HG03571 (cell line): ENCODE data around the gene ADAMTS20.

Source experiments
- ATAC-seq: cut with Tn5 transposase; IDR thresholded peaks from one replicate; pipeline ENCODE4 v1.9.1; 2021; ENCODE audit not compliant: unreplicated experiment

ADAMTS20 gene

GRCh38 chr12:43482311-43483085, 69.5 kb downstream of the ADAMTS20 start:
- ATAC-seq, result no peak

- no peak for ATAC-seq
Measured at GRCh38 chr12:43480591-43480990, 71.4 kb downstream of the ADAMTS20 start.

- no peak for ATAC-seq
Measured at GRCh38 chr12:43462741-43463140, 89.3 kb downstream of the ADAMTS20 start.

GRCh38 chr12:43462080-43462479, 89.9 kb downstream of the ADAMTS20 start:
- ATAC-seq, result no peak

- ATAC-seq, result no peak
Measured at GRCh38 chr12:43459285-43459684, 92.7 kb downstream of the ADAMTS20 start.

- ATAC-seq, result no peak
Measured at GRCh38 chr12:43453761-43454160, 98.2 kb downstream of the ADAMTS20 start.

- peak; percentile 86 for ATAC-seq
Measured at GRCh38 chr12:43444940-43445564, 107.0 kb downstream of the ADAMTS20 start.

GRCh38 chr12:43436597-43436996, 115.4 kb downstream of the ADAMTS20 start:
- no peak for ATAC-seq

GRCh38 chr12:43434614-43435013, 117.4 kb downstream of the ADAMTS20 start:
- no peak for ATAC-seq

- ATAC-seq, result no peak
Measured at GRCh38 chr12:43428088-43428600, 123.9 kb downstream of the ADAMTS20 start.

GRCh38 chr12:43425361-43425760, 126.6 kb downstream of the ADAMTS20 start:
- ATAC-seq, result no peak

- no peak for ATAC-seq
Measured at GRCh38 chr12:43416981-43417380, 135.0 kb downstream of the ADAMTS20 start.

- ATAC-seq, result peak; percentile 68
Measured at GRCh38 chr12:43407816-43408645, 144.0 kb downstream of the ADAMTS20 start.

GRCh38 chr12:43406801-43407200, 145.2 kb downstream of the ADAMTS20 start:
- no peak for ATAC-seq

GRCh38 chr12:43402436-43402835, 149.6 kb downstream of the ADAMTS20 start:
- ATAC-seq, result no peak

GRCh38 chr12:43401096-43401495, 150.9 kb downstream of the ADAMTS20 start:
- ATAC-seq, result no peak

- ATAC-seq, result no peak
Measured at GRCh38 chr12:43396671-43397070, 155.3 kb downstream of the ADAMTS20 start.

GRCh38 chr12:43392116-43392515, 159.9 kb downstream of the ADAMTS20 start:
- no peak for ATAC-seq

GRCh38 chr12:43381879-43382278, 170.1 kb downstream of the ADAMTS20 start:
- no peak for ATAC-seq

- ATAC-seq, result no peak
Measured at GRCh38 chr12:43378448-43378847, 173.6 kb downstream of the ADAMTS20 start.

- no peak for ATAC-seq
Measured at GRCh38 chr12:43370263-43370662, 181.7 kb downstream of the ADAMTS20 start.
